ENCODE measurements around the gene CR1L.
"Not testable (repeated sequence)": the region's sequence is repeated elsewhere in the genome, so short reads cannot be mapped to it uniquely, and the experiment has no call there.

CR1L gene

GRCh38 chr1:207646944-207647579 is 2.1 kb downstream of the CR1L start:
- DNase-seq: no peak

- DNase-seq: no peak
Measured at GRCh38 chr1:207647671-207648333, 2.9 kb downstream of the CR1L start.

- DNase-seq: no peak
Measured at GRCh38 chr1:207648334-207649209, 3.6 kb downstream of the CR1L start.

GRCh38 chr1:207649210-207649753 is 4.3 kb downstream of the CR1L start:
- no peak for DNase-seq

GRCh38 chr1:207649865-207650580 is 5.1 kb downstream of the CR1L start:
- no peak for DNase-seq

GRCh38 chr1:207651583-207651982 is 6.7 kb downstream of the CR1L start:
- no peak for DNase-seq

- no peak for DNase-seq
Measured at GRCh38 chr1:207654320-207654719, 9.4 kb downstream of the CR1L start.

GRCh38 chr1:207658408-207658807 is 13.5 kb downstream of the CR1L start:
- no peak for DNase-seq

- DNase-seq: no peak
Measured at GRCh38 chr1:207658904-207659485, 14.1 kb downstream of the CR1L start.

- DNase-seq: peak; percentile 6 to 27
Measured at GRCh38 chr1:207659545-207660153, 14.7 kb downstream of the CR1L start.

GRCh38 chr1:207661420-207661819 is 16.5 kb downstream of the CR1L start:
- not testable (repeated sequence) for DNase-seq

GRCh38 chr1:207666342-207666741 is 21.4 kb downstream of the CR1L start:
- no peak for DNase-seq

GRCh38 chr1:207669528-207670009 is 24.6 kb downstream of the CR1L start:
- DNase-seq: no peak

- no peak for DNase-seq
Measured at GRCh38 chr1:207670192-207670591, 25.3 kb downstream of the CR1L start.

GRCh38 chr1:207670997-207671396 is 26.1 kb downstream of the CR1L start:
- no peak for DNase-seq

- peak; percentile 47 for DNase-seq
Measured at GRCh38 chr1:207672522-207673130, 27.7 kb downstream of the CR1L start.

- no peak for DNase-seq
Measured at GRCh38 chr1:207673399-207673798, 28.5 kb downstream of the CR1L start.

GRCh38 chr1:207676153-207676552 is 31.2 kb downstream of the CR1L start:
- DNase-seq: no peak

- not testable (repeated sequence) for DNase-seq
Measured at GRCh38 chr1:207680590-207681388, 35.9 kb downstream of the CR1L start.

GRCh38 chr1:207682872-207683434 is 38.0 kb downstream of the CR1L start:
- DNase-seq: not testable (repeated sequence)

Data from SHP77 (cell line).